Neural crest cell (in vitro differentiated cells): ENCODE results near the gene CXXC5. TPM values are rescaled to one million over a fixed set of nuclear protein-coding genes. Genes with fewer than 3 reads are reported as not detected.

ENCODE experiments used
- DNase-seq: peaks from one replicate; pipeline ENCODE4 v3.0.0; 2021; ENCODE audit warnings: low read depth, mixed read lengths, low spot score
- H3K27ac Mint-ChIP-seq: one replicate; pipeline ENCODE4 v1.8.0; 2021; ENCODE audit warnings: mild to moderate bottlenecking, mixed read lengths; ENCODE audit not compliant: unreplicated experiment
- H3K27me3 Mint-ChIP-seq: 2 replicates; pipeline ENCODE4 v1.8.0; 2021; ENCODE audit warnings: low read depth, mild to moderate bottlenecking, mixed read lengths
- H3K36me3 Mint-ChIP-seq: 2 replicates; pipeline ENCODE4 v1.8.0; 2021; ENCODE audit warnings: low read depth, mild to moderate bottlenecking, mixed read lengths
- H3K4me1 Mint-ChIP-seq: 2 replicates; pipeline ENCODE4 v1.8.0; 2021; ENCODE audit warnings: mixed read lengths
- H3K4me3 Mint-ChIP-seq: one replicate; pipeline ENCODE4 v1.8.0; 2021; ENCODE audit warnings: mild to moderate bottlenecking, mixed read lengths
- H3K9me3 Mint-ChIP-seq: 2 replicates; pipeline ENCODE4 v1.8.0; 2021; ENCODE audit warnings: mixed read lengths
- CTCF ChIP-seq: fragments of 200-600 bp; sonication (generic); conservative IDR thresholded peaks from 2 replicates; pipeline ENCODE4 v1.5.0; 2021; ENCODE audit warnings: antibody characterized with exemption, mild to moderate bottlenecking
- total RNA-seq: library from RNA; stranded (reverse); gene quantifications from 2 replicates; pipeline ENCODE4 v1.2.1, GENCODE V29; 2021

The CXXC5 gene
- total RNA-seq, 1 donor from 2014 or later: 30.4 TPM

GRCh38 chr5:139654871-139655491 is 6.8 kb downstream of the CXXC5 start:
- peaks cover 78% of the 10 kb centered on the region for H3K4me1 Mint-ChIP-seq
- no peaks in the 10 kb centered on the region for H3K27me3 Mint-ChIP-seq
- no peak for DNase-seq
- no peaks in the 10 kb centered on the region for H3K36me3 Mint-ChIP-seq
- H3K9me3 Mint-ChIP-seq: no peaks in the 10 kb centered on the region
- H3K27ac Mint-ChIP-seq: peak overlapping the region; percentile 97
- peak overlapping the region; percentile 35 for H3K4me3 Mint-ChIP-seq
- TF ChIP-seq CTCF: no peak

- peaks cover 81% of the 10 kb centered on the region for H3K4me1 Mint-ChIP-seq
- peak overlapping the region; percentile 35 for H3K4me3 Mint-ChIP-seq
- no peaks in the 10 kb centered on the region for H3K9me3 Mint-ChIP-seq
- no peaks in the 10 kb centered on the region for H3K36me3 Mint-ChIP-seq
- no peaks in the 10 kb centered on the region for H3K27me3 Mint-ChIP-seq
- no peak for TF ChIP-seq CTCF
- DNase-seq: no peak
- H3K27ac Mint-ChIP-seq: peak overlapping the region; percentile 97
Measured at GRCh38 chr5:139655727-139656271, 7.7 kb downstream of the CXXC5 start.

GRCh38 chr5:139657363-139658321 is 9.5 kb downstream of the CXXC5 start:
- H3K27me3 Mint-ChIP-seq: no peaks in the 10 kb centered on the region
- DNase-seq: no peak
- TF ChIP-seq CTCF: no peak
- no peaks in the 10 kb centered on the region for H3K9me3 Mint-ChIP-seq
- peaks cover 70% of the 10 kb centered on the region for H3K4me1 Mint-ChIP-seq
- H3K36me3 Mint-ChIP-seq: no peaks in the 10 kb centered on the region
- peak overlapping the region; percentile 13 for H3K4me3 Mint-ChIP-seq
- peak overlapping the region; percentile 50 for H3K27ac Mint-ChIP-seq

GRCh38 chr5:139658501-139658927 is 10.4 kb downstream of the CXXC5 start:
- Mint-ChIP-seq H3K4me1 (peaks cover 66% of the 10 kb centered on the region), H3K9me3 (no peaks in the 10 kb centered on the region), H3K27me3 (no peaks in the 10 kb centered on the region), H3K36me3 (no peaks in the 10 kb centered on the region), H3K4me3 (no peak overlapping the region), H3K27ac (no peak overlapping the region)
- TF ChIP-seq CTCF: no peak
- no peak for DNase-seq

GRCh38 chr5:139658928-139659667 is 10.9 kb downstream of the CXXC5 start:
- Mint-ChIP-seq H3K36me3 (no peaks in the 10 kb centered on the region), H3K9me3 (no peaks in the 10 kb centered on the region), H3K4me1 (peaks cover 61% of the 10 kb centered on the region), H3K27me3 (no peaks in the 10 kb centered on the region), H3K4me3 (no peak overlapping the region), H3K27ac (peak overlapping the region; percentile 36)
- TF ChIP-seq CTCF: no peak
- DNase-seq: no peak
